ENCODE measurements around the gene ATG9B. TPM values are rescaled to one million over a fixed set of nuclear protein-coding genes. Genes with fewer than 3 reads are reported as not detected.

ATG9B gene
- total and polyA plus RNA-seq, 4 donors: 0.78 to 2.8 (median 1.5) TPM

DNA sequence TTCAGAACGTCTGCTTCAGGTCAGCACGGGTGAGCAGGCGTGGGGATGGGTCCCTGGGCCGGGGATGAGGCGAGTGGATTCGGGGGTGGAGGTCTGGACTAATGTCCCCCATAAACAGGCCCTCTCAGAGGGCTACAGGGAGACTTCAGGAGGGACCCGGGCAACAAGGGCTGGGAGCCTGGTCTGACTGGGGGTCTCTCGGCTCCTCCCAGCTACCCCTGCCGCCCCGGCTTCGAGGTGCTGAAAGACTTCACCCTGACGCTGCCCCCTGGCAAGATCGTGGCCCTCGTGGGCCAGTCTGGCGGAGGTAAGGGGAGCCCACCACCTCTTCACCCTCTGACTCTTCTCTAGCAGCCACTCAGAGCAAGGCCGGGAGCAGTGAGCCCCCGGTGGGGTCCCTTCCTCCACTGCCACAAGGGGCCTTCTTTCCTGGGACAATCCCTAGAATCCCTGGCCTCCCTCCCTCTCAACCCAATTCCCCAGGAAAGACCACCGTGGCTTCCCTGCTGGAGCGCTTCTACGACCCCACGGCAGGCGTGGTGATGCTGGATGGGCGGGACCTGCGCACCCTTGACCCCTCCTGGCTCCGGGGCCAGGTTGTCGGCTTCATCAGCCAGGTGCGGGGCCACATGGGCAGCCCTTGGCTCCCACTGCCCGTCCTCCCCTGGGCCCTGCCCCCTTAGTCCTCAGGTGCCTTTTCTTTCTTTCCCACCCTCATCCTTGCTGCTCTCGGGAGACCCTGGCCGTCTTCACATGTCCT is 16.5 kb upstream of the ATG9B start:
- Histone ChIP-seq H3K9ac (ENCODE audit: insufficient read depth in 1 of 2, low read length in 2 of 2) (no peak overlapping the region), H3K4me3 (no peak overlapping the region), H3K4me1 (ENCODE audit: control insufficient read depth in 5 of 5, insufficient read depth in 5 of 5, low read length in 5 of 5) (peaks cover 0 to 8% (median 0%) of the 10 kb centered on the region in 5 donors), H3K36me3 (ENCODE audit: control insufficient read depth in 4 of 4, insufficient read depth in 4 of 4, low read length in 4 of 4) (peaks cover 0 to 22% (median 2%) of the 10 kb centered on the region in 4 donors), H3K9me3 (ENCODE audit: control insufficient read depth in 4 of 4, insufficient read depth in 3 of 4, low read length in 3 of 4) (peaks cover 0 to 2% (median 0%) of the 10 kb centered on the region in 4 donors), H3K27me3 (ENCODE audit: control insufficient read depth in 3 of 3, insufficient read depth in 3 of 3, low read length in 2 of 3) (no peaks in the 10 kb centered on the region), H3K27ac (ENCODE audit: low read depth in 1 of 2, low read length in 1 of 2) (no peak overlapping the region)
- ATAC-seq (ENCODE audit: insufficient read depth, low FRiP score): no peak
- no peak for DNase-seq
- TF ChIP-seq, protein P1, sequence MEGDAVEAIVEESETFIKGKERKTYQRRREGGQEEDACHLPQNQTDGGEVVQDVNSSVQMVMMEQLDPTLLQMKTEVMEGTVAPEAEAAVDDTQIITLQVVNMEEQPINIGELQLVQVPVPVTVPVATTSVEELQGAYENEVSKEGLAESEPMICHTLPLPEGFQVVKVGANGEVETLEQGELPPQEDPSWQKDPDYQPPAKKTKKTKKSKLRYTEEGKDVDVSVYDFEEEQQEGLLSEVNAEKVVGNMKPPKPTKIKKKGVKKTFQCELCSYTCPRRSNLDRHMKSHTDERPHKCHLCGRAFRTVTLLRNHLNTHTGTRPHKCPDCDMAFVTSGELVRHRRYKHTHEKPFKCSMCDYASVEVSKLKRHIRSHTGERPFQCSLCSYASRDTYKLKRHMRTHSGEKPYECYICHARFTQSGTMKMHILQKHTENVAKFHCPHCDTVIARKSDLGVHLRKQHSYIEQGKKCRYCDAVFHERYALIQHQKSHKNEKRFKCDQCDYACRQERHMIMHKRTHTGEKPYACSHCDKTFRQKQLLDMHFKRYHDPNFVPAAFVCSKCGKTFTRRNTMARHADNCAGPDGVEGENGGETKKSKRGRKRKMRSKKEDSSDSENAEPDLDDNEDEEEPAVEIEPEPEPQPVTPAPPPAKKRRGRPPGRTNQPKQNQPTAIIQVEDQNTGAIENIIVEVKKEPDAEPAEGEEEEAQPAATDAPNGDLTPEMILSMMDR (IDR thresholded peaks at IDR 0.05; ENCODE audit: control extremely low read depth, extremely low read depth): no peak
- WGBS, 2 donors: 94 to 95% methylated on average over 30 of the region's 30 CpGs

GRCh38 chr7:151039850-151040548 is 15.7 kb upstream of the ATG9B start:
- Histone ChIP-seq H3K36me3 (ENCODE audit: control insufficient read depth in 4 of 4, insufficient read depth in 4 of 4, low read length in 4 of 4) (peaks cover 0 to 28% (median 5%) of the 10 kb centered on the region in 4 donors), H3K9me3 (ENCODE audit: control insufficient read depth in 4 of 4, insufficient read depth in 3 of 4, low read length in 3 of 4) (peaks cover 0 to 2% (median 0%) of the 10 kb centered on the region in 4 donors), H3K4me1 (ENCODE audit: control insufficient read depth in 5 of 5, insufficient read depth in 5 of 5, low read length in 5 of 5) (peaks cover 0 to 8% (median 0%) of the 10 kb centered on the region in 5 donors), H3K27me3 (ENCODE audit: control insufficient read depth in 3 of 3, insufficient read depth in 3 of 3, low read length in 2 of 3) (no peaks in the 10 kb centered on the region), H3K9ac (ENCODE audit: insufficient read depth in 1 of 2, low read length in 2 of 2) (no peak overlapping the region), H3K4me3 (no peak overlapping the region), H3K27ac (ENCODE audit: low read depth in 1 of 2, low read length in 1 of 2) (no peak overlapping the region)
- WGBS, 2 donors: 63 to 71% methylated on average over 17 to 18 of the region's 18 CpGs
- ATAC-seq (ENCODE audit: insufficient read depth, low FRiP score) (no peak), DNase-seq (no peak)
- TF ChIP-seq, protein P1 (IDR thresholded peaks at IDR 0.05; ENCODE audit: control extremely low read depth, extremely low read depth): no peak

DNA sequence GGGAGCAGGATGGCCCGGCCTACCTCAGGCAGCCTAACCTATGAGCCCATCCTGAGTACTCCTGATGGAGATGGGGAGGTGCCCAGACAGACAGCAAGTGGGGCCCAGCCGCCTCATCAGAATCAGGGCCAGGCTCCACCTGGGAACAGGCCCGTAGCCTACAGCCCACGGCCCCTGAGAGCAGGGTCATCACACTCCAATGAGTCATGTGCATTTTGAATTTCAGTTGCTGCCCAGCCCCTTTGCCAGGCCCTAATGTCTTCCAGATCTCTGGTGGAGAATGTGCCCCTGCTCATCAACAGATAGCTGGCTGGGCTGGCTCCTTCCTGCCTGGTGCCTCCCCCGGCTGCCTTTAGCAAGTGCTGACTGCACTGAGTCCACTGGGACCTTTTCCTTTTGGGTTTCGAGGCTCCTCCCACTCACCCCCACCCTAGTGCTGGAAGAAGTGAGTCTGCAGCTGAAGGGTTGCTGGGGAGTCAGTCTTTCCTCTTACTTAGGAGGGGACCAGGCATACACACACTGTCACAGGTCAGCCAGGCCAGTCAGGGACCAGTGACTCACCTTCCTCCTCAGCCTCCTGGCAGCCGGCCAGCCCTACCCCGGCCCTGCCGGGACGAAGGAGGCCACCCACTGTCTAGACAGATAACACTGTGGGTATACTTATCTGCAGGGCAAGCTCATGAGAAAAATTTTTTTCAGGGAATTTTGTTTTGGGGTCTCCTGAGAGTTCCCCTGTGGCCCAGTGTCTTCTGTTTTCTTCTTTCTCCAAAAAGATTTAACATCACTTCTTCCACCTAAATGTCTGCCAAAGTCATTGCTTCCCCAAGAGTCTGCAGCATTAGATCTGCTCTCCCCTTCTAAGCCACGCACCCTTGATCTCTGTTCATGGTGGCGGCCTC is 14.9 kb upstream of the ATG9B start:
- H3K36me3 ChIP-seq (ENCODE audit: control insufficient read depth in 4 of 4, insufficient read depth in 4 of 4, low read length in 4 of 4): peaks cover 0 to 33% (median 5%) of the 10 kb centered on the region in 4 donors

More for the DNA sequence above, 14.9 kb upstream of the ATG9B start:
- Histone ChIP-seq H3K9me3 (ENCODE audit: control insufficient read depth in 4 of 4, insufficient read depth in 3 of 4, low read length in 3 of 4) (peaks cover 0 to 2% (median 0%) of the 10 kb centered on the region in 4 donors), H3K27me3 (ENCODE audit: control insufficient read depth in 3 of 3, insufficient read depth in 3 of 3, low read length in 2 of 3) (no peaks in the 10 kb centered on the region), H3K4me1 (ENCODE audit: control insufficient read depth in 5 of 5, insufficient read depth in 5 of 5, low read length in 5 of 5) (peaks cover 0 to 8% (median 0%) of the 10 kb centered on the region in 5 donors), H3K27ac (ENCODE audit: low read depth in 1 of 2, low read length in 1 of 2) (peak overlapping the region; percentile 16 to 50), H3K9ac (ENCODE audit: insufficient read depth in 1 of 2, low read length in 2 of 2) (no peak overlapping the region), H3K4me3 (no peak overlapping the region)
- 48 to 52% methylated on average over 12 of the region's 12 CpGs for WGBS, 2 donors
- ATAC-seq (ENCODE audit: insufficient read depth, low FRiP score) (peak; percentile 65), DNase-seq (peak in 2 of 3 donors; percentile 21 to 48)
- TF ChIP-seq, protein P1 (IDR thresholded peaks at IDR 0.05; ENCODE audit: control extremely low read depth, extremely low read depth): no peak
